WERI-Rb-1 (cell line): ENCODE measurements around the gene CNTD1.

ENCODE experiments used
- DNase-seq: peaks from one replicate; pipeline ENCODE4 v3.0.0-alpha.2; 2020
- H3K27ac ChIP-seq: fragments of 250-450 bp; sonication (Bioruptor Pico); 2 replicates; pipeline ENCODE4 v1.5.1; 2020; ENCODE audit warnings: mild to moderate bottlenecking, moderate library complexity
- H3K27me3 ChIP-seq: fragments of 250-450 bp; sonication (Bioruptor Pico); 2 replicates; pipeline ENCODE4 v1.5.1; 2021; ENCODE audit warnings: mild to moderate bottlenecking, low read depth, moderate library complexity; ENCODE audit not compliant: insufficient read depth, severe bottlenecking
- H3K36me3 ChIP-seq: fragments of 250-450 bp; sonication (Bioruptor Pico); 2 replicates; pipeline ENCODE4 v1.5.1; 2020; ENCODE audit warnings: mild to moderate bottlenecking, moderate library complexity
- H3K4me3 ChIP-seq: 2 replicates; pipeline ENCODE4 v1.5.1; 2011; ENCODE audit warnings: low read depth, mild to moderate bottlenecking, control low read depth, low read length
- H3K9me3 ChIP-seq: fragments of 250-450 bp; sonication (Bioruptor Pico); 2 replicates; pipeline ENCODE4 v1.5.1; 2021; ENCODE audit warnings: mild to moderate bottlenecking, moderate library complexity; ENCODE audit not compliant: severe bottlenecking
- CTCF ChIP-seq: IDR thresholded peaks from 2 replicates; pipeline ENCODE4 v1.5.1; 2011; ENCODE audit warnings: low read depth, mild to moderate bottlenecking, control low read depth, inconsistent platforms, low read length

CNTD1 gene

DNA sequence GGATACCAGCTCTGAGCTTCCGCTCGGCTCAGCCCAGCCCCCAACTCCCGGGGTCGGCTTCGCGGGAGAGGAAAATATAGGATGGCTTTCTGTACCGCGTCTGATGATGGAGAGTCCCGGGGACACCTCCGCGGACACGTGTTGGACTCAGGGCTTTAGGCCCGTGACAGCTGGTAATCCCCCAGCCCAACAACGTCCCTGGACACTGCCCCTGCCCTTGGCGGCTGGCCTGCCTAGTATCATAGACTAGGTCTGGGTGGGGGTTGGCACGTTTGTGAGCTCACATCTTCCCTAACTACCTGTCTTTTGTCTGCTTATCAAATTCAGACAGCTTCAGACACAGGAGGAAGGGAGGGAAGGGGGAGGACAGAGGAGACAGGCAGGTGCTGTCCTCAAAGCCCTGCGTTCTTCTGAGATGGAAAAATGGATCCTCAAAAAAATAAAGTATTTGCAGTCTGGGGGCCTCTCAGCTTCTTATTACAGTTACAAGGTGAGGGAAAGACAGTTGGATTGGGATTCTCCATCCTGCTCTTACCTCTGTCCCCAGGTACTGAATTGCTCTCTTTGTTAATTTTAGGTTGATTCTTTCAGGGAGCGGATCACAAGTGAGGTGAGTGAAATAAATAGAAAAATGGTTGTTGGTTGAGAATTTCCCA lies 35.2 kb downstream of the CNTD1 start:
- Histone ChIP-seq H3K27ac (peak overlapping the region; percentile 89), H3K4me3 (peak overlapping the region; percentile 91), H3K36me3 (peaks cover 51% of the 10 kb centered on the region), H3K9me3 (no peaks in the 10 kb centered on the region), H3K27me3 (peaks cover 3% of the 10 kb centered on the region)
- DNase-seq: peak; percentile 59
- TF ChIP-seq CTCF: no peak

GRCh38 chr17:42835732-42836131 lies 37.1 kb downstream of the CNTD1 start:
- no peak for TF ChIP-seq CTCF

GRCh38 chr17:42841975-42842685 lies 43.5 kb downstream of the CNTD1 start:
- Histone ChIP-seq H3K9me3 (no peaks in the 10 kb centered on the region), H3K36me3 (peaks cover 83% of the 10 kb centered on the region), H3K4me3 (no peak overlapping the region), H3K27ac (no peak overlapping the region), H3K27me3 (no peaks in the 10 kb centered on the region)
- no peak for TF ChIP-seq CTCF
- no peak for DNase-seq

More at GRCh38 chr17:42835732-42836131, 37.1 kb downstream of the CNTD1 start:
- Histone ChIP-seq H3K27me3 (no peaks in the 10 kb centered on the region), H3K4me3 (no peak overlapping the region), H3K27ac (no peak overlapping the region), H3K9me3 (no peaks in the 10 kb centered on the region), H3K36me3 (peaks cover 70% of the 10 kb centered on the region)
- no peak for DNase-seq

DNA sequence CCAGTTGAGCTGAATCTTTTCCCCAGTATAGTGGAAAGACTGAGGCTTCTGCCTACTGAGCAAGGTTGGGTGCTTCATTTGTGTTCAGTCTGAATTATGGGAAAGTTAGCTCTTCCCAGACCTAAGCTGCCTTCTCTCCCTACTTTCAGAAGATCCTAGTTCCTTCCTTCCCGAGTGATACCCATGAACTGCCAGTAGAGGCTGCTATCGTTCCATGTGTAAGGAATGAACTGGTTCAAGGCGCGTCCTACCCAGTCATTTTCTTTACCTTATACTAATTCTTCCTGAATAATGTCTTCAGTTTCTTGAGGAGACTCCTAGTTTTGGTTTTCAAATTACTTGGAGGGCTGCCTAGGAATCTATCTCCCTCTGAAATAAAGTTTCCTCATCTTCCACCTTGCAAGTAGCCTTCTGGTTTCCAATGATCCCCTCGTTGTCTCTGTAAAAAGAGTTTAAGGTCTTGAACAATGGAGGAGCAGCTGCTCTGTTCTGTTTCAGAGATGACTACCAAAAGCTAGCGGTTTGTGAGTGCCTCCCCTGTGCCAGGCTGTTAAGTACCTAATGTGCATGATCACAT lies 44.8 kb downstream of the CNTD1 start:
- Histone ChIP-seq H3K9me3 (no peaks in the 10 kb centered on the region), H3K27ac (no peak overlapping the region), H3K36me3 (peaks cover 70% of the 10 kb centered on the region), H3K4me3 (no peak overlapping the region), H3K27me3 (no peaks in the 10 kb centered on the region)
- TF ChIP-seq CTCF: peak; percentile 99
- DNase-seq: peak; percentile 63

GRCh38 chr17:42844271-42844670 lies 45.6 kb downstream of the CNTD1 start, which contains the start of gene AOC2:
AOC2 (plus strand) TSS chr17:42844580; CDS start chr17:42844627, 47 bp downstream.
- DNase-seq: no peak
- no peak within 1 kb of the TSS for H3K27ac ChIP-seq
- H3K9me3 ChIP-seq: no peaks in the 10 kb centered on the region
- no peaks in the 10 kb centered on the region for H3K27me3 ChIP-seq
- no peak for TF ChIP-seq CTCF
- H3K36me3 ChIP-seq: peaks cover 62% of the 10 kb centered on the region
- H3K4me3 ChIP-seq: no peak within 1 kb of the TSS
